ENCODE data around the gene HOXA3. TPM values are rescaled to one million over a fixed set of nuclear protein-coding genes. Genes with fewer than 3 reads are reported as not detected.
A peak's percentile ranks its signal among the peaks of the same experiment; 100 is the strongest.

HOXA3 gene
- total RNA-seq, 2 donors from 2014 or later = not detected

- Mint-ChIP-seq H3K36me3 (ENCODE audit: insufficient read depth in 2 of 2) (no peaks in the 10 kb centered on the region), H3K27me3 (ENCODE audit: low read depth) (peaks cover 47% of the 10 kb centered on the region), H3K9me3 (no peaks in the 10 kb centered on the region), H3K4me1 (ENCODE audit: low read depth) (peaks cover 1% of the 10 kb centered on the region), H3K27ac (no peak overlapping the region), H3K4me3 (no peak overlapping the region)
- ATAC-seq (replicated peaks in 1 of 2) (no peak), DNase-seq (no peak)
These were observed 11.1 kb downstream of the HOXA3 start for GRCh38 chr7:27141137-27141922.

- Mint-ChIP-seq H3K27ac (no peak overlapping the region), H3K9me3 (no peaks in the 10 kb centered on the region), H3K27me3 (ENCODE audit: low read depth) (peaks cover 46% of the 10 kb centered on the region), H3K4me1 (ENCODE audit: low read depth) (peaks cover 12% of the 10 kb centered on the region), H3K36me3 (ENCODE audit: insufficient read depth in 2 of 2) (peaks cover 0 to 2% of the 10 kb centered on the region in 2 donors), H3K4me3 (no peak overlapping the region)
- ATAC-seq (replicated peaks in 1 of 2) (no peak), DNase-seq (no peak)
These were observed 12.1 kb downstream of the HOXA3 start for GRCh38 chr7:27140126-27140857.

- Mint-ChIP-seq H3K4me1 (ENCODE audit: low read depth) (peaks cover 19% of the 10 kb centered on the region), H3K4me3 (no peak overlapping the region), H3K36me3 (ENCODE audit: insufficient read depth in 2 of 2) (peaks cover 0 to 2% of the 10 kb centered on the region in 2 donors), H3K9me3 (no peaks in the 10 kb centered on the region), H3K27me3 (ENCODE audit: low read depth) (peaks cover 42% of the 10 kb centered on the region), H3K27ac (no peak overlapping the region)
- DNase-seq = no peak
- no peak for ATAC-seq (replicated peaks in 1 of 2)
These were observed 12.9 kb downstream of the HOXA3 start for GRCh38 chr7:27139334-27140125.

GRCh38 chr7:27138985-27139333 lies 13.4 kb downstream of the HOXA3 start:
- no peak overlapping the region for H3K4me3 Mint-ChIP-seq
- no peak overlapping the region for H3K27ac Mint-ChIP-seq
- peaks cover 42% of the 10 kb centered on the region for H3K27me3 Mint-ChIP-seq (ENCODE audit: low read depth)
- H3K36me3 Mint-ChIP-seq (ENCODE audit: insufficient read depth in 2 of 2) = peaks cover 0 to 2% of the 10 kb centered on the region in 2 donors
- no peak for ATAC-seq (replicated peaks in 1 of 2)
- no peaks in the 10 kb centered on the region for H3K9me3 Mint-ChIP-seq
- no peak for DNase-seq
- peaks cover 25% of the 10 kb centered on the region for H3K4me1 Mint-ChIP-seq (ENCODE audit: low read depth)

GRCh38 chr7:27138472-27138871 lies 13.9 kb downstream of the HOXA3 start:
- Mint-ChIP-seq H3K4me1 (ENCODE audit: low read depth) (peaks cover 30% of the 10 kb centered on the region), H3K9me3 (no peaks in the 10 kb centered on the region), H3K4me3 (no peak overlapping the region), H3K27ac (no peak overlapping the region), H3K27me3 (ENCODE audit: low read depth) (peaks cover 42% of the 10 kb centered on the region), H3K36me3 (ENCODE audit: insufficient read depth in 2 of 2) (peaks cover 0 to 2% of the 10 kb centered on the region in 2 donors)
- no peak for DNase-seq
- ATAC-seq (replicated peaks in 1 of 2) = no peak

GRCh38 chr7:27137640-27138315 lies 14.6 kb downstream of the HOXA3 start:
- Mint-ChIP-seq H3K27me3 (ENCODE audit: low read depth) (peaks cover 47% of the 10 kb centered on the region), H3K4me1 (ENCODE audit: low read depth) (peaks cover 35% of the 10 kb centered on the region), H3K9me3 (no peaks in the 10 kb centered on the region), H3K36me3 (ENCODE audit: insufficient read depth in 2 of 2) (peaks cover 0 to 2% of the 10 kb centered on the region in 2 donors), H3K27ac (no peak overlapping the region), H3K4me3 (no peak overlapping the region)
- DNase-seq = no peak
- no peak for ATAC-seq (replicated peaks in 1 of 2)

GRCh38 chr7:27134392-27134791 lies 18.0 kb downstream of the HOXA3 start:
- peak; percentile 73 to 87 for ATAC-seq (replicated peaks in 1 of 2)
- Mint-ChIP-seq H3K4me3 (peak overlapping the region; percentile 52 to 59), H3K4me1 (ENCODE audit: low read depth) (peaks cover 48% of the 10 kb centered on the region), H3K27ac (peak overlapping the region; percentile 84), H3K36me3 (ENCODE audit: insufficient read depth in 2 of 2) (peaks cover 0 to 3% of the 10 kb centered on the region in 2 donors), H3K27me3 (ENCODE audit: low read depth) (peaks cover 43% of the 10 kb centered on the region), H3K9me3 (no peaks in the 10 kb centered on the region)
- peak; percentile 55 to 59 for DNase-seq

- Mint-ChIP-seq H3K9me3 (no peaks in the 10 kb centered on the region), H3K27ac (no peak overlapping the region), H3K36me3 (ENCODE audit: insufficient read depth in 2 of 2) (peaks cover 0 to 3% of the 10 kb centered on the region in 2 donors), H3K4me3 (peak overlapping the region; percentile 52 to 59), H3K27me3 (ENCODE audit: low read depth) (peaks cover 51% of the 10 kb centered on the region), H3K4me1 (ENCODE audit: low read depth) (peaks cover 48% of the 10 kb centered on the region)
- DNase-seq (no peak), ATAC-seq (replicated peaks in 1 of 2) (peak in 1 of 2 donors; percentile 3)
These were observed 18.8 kb downstream of the HOXA3 start for GRCh38 chr7:27133409-27134231.

- H3K4me3 Mint-ChIP-seq = no peak overlapping the region
- ATAC-seq (replicated peaks in 1 of 2) (no peak), DNase-seq (no peak)
- H3K27ac Mint-ChIP-seq = no peak overlapping the region
- peaks cover 48% of the 10 kb centered on the region for H3K4me1 Mint-ChIP-seq (ENCODE audit: low read depth)
- H3K27me3 Mint-ChIP-seq (ENCODE audit: low read depth) = peaks cover 53% of the 10 kb centered on the region
- peaks cover 0 to 3% of the 10 kb centered on the region in 2 donors for H3K36me3 Mint-ChIP-seq (ENCODE audit: insufficient read depth in 2 of 2)
- no peaks in the 10 kb centered on the region for H3K9me3 Mint-ChIP-seq
These were observed 19.4 kb downstream of the HOXA3 start for GRCh38 chr7:27132978-27133377.

GRCh38 chr7:27132214-27132613 lies 20.2 kb downstream of the HOXA3 start:
- no peaks in the 10 kb centered on the region for H3K9me3 Mint-ChIP-seq
- peak overlapping the region in 1 of 2 donors; percentile 32 for H3K4me3 Mint-ChIP-seq
- peaks cover 48% of the 10 kb centered on the region for H3K4me1 Mint-ChIP-seq (ENCODE audit: low read depth)
- H3K27ac Mint-ChIP-seq = no peak overlapping the region
- ATAC-seq (replicated peaks in 1 of 2) = no peak
- H3K36me3 Mint-ChIP-seq (ENCODE audit: insufficient read depth in 2 of 2) = peaks cover 0 to 3% of the 10 kb centered on the region in 2 donors
- H3K27me3 Mint-ChIP-seq (ENCODE audit: low read depth) = peaks cover 53% of the 10 kb centered on the region
- no peak for DNase-seq

- H3K27ac Mint-ChIP-seq = no peak overlapping the region
- no peak for ATAC-seq (replicated peaks in 1 of 2)
- no peak for DNase-seq
- H3K4me1 Mint-ChIP-seq (ENCODE audit: low read depth) = peaks cover 47% of the 10 kb centered on the region
- peaks cover 0 to 3% of the 10 kb centered on the region in 2 donors for H3K36me3 Mint-ChIP-seq (ENCODE audit: insufficient read depth in 2 of 2)
- H3K27me3 Mint-ChIP-seq (ENCODE audit: low read depth) = peaks cover 55% of the 10 kb centered on the region
- peak overlapping the region; percentile 40 to 77 for H3K4me3 Mint-ChIP-seq
- no peaks in the 10 kb centered on the region for H3K9me3 Mint-ChIP-seq
These were observed 21.0 kb downstream of the HOXA3 start for GRCh38 chr7:27131390-27131819.

All from activated T-cell treated with anti-CD3 and anti-CD28 coated beads, Interleukin-2, amount 50 U/mL, for 72 hours (primary cell).